K562 (cell line): ENCODE measurements around the gene TXLNA. TPM values are rescaled to one million over a fixed set of nuclear protein-coding genes. Genes with fewer than 3 reads are reported as not detected.

Experiments
- ATF3 ChIP-seq, 2 experiments: fragments of 450-650 bp in 1 of 2; sonication (generic) in 1 of 2; formaldehyde crosslinking in 1 of 2; IDR thresholded peaks in 1 of 2; conservative IDR thresholded peaks in 1 of 2; 2 replicates each; pipeline versions ENCODE4 v1.6.1 to v1.8.1; 2016 to 2023; ENCODE audit warnings: mild to moderate bottlenecking in 2 of 2, moderate library complexity in 2 of 2, inconsistent platforms in 1 of 2, missing genetic modification reagents in 1 of 2
- BRD4 ChIP-seq: fragments of 200-600 bp; sonication (generic); IDR thresholded peaks from 2 replicates; pipeline ENCODE4 v1.6.1; 2017; ENCODE audit warnings: inconsistent platforms
- DEAF1 ChIP-seq: fragments of 450-650 bp; formaldehyde crosslinking; IDR thresholded peaks from 2 replicates; pipeline ENCODE4 v1.4.0; 2020; ENCODE audit warnings: mild to moderate bottlenecking, moderate library complexity
- ETV6 ChIP-seq, 3 experiments: fragments of 150-350 bp in 1 of 3; sonication (generic) in 1 of 3; formaldehyde crosslinking in 1 of 3; IDR thresholded peaks; 2 replicates each; pipeline versions ENCODE4 v1.6.1 to v1.8.0; 2014 to 2022; ENCODE audit warnings: borderline replicate concordance in 2 of 3, low read depth in 2 of 3, antibody characterized with exemption in 1 of 3, low read length in 1 of 3, mild to moderate bottlenecking in 1 of 3, missing genetic modification reagents in 1 of 3
- HMG20A ChIP-seq: fragments of 450-650 bp; formaldehyde crosslinking; conservative IDR thresholded peaks from 2 replicates; pipeline ENCODE4 v1.4.0; 2020; ENCODE audit warnings: mild to moderate bottlenecking, mixed read lengths
- JUN ChIP-seq, 2 experiments: sonication (generic) in 1 of 2; formaldehyde crosslinking in 1 of 2; IDR thresholded peaks; 2 replicates each; pipeline versions ENCODE4 v1.6.1 to v1.8.0; 2012 to 2022; ENCODE audit warnings: borderline replicate concordance in 2 of 2, mild to moderate bottlenecking in 2 of 2, improper control_type of control experiment in 1 of 2, low read depth in 1 of 2, low read length in 1 of 2, missing genetic modification reagents in 1 of 2
- MBD2 ChIP-seq: sonication (generic); IDR thresholded peaks from 2 replicates; pipeline ENCODE4 v1.6.1; 2016; ENCODE audit warnings: low read depth, borderline replicate concordance
- MTA1 ChIP-seq: fragments of 450-650 bp; IDR thresholded peaks from 2 replicates; pipeline ENCODE4 v1.6.1; 2017; ENCODE audit warnings: borderline replicate concordance
- NFRKB ChIP-seq: fragments of 450-650 bp; IDR thresholded peaks from 2 replicates; pipeline ENCODE4 v1.6.1; 2016; ENCODE audit warnings: low read depth
- PHB ChIP-seq: fragments of 250-450 bp; sonication (Bioruptor Pico); IDR thresholded peaks from 2 replicates; pipeline ENCODE4 v1.5.0; 2021
- POLR2A ChIP-seq: fragments of 450-650 bp; conservative IDR thresholded peaks from 2 replicates; pipeline ENCODE4 v1.6.1; 2016
- SREBF2 ChIP-seq: sonication (generic); formaldehyde crosslinking; IDR thresholded peaks from 2 replicates; pipeline ENCODE4 v1.4.0; 2020; ENCODE audit warnings: mild to moderate bottlenecking, missing genetic modification reagents
- STAG1 ChIP-seq: sonication (generic); formaldehyde crosslinking; IDR thresholded peaks from 2 replicates; pipeline ENCODE4 v1.5.0; 2020; ENCODE audit warnings: missing genetic modification reagents, borderline replicate concordance
- TRIM25 ChIP-seq: fragments of 450-650 bp; IDR thresholded peaks from 2 replicates; pipeline ENCODE4 v1.7.0; 2016; ENCODE audit warnings: borderline replicate concordance
- ZNF212 ChIP-seq: fragments of 450-650 bp; formaldehyde crosslinking; IDR thresholded peaks from 2 replicates; pipeline ENCODE4 v1.4.0; 2020; ENCODE audit warnings: mild to moderate bottlenecking
- ZNF282 ChIP-seq: sonication (generic); formaldehyde crosslinking; IDR thresholded peaks from 2 replicates; pipeline ENCODE4 v1.8.1; 2023; ENCODE audit warnings: missing genetic modification reagents
- ZNF589 ChIP-seq: fragments of 200-800 bp; sonication (Bioruptor generic); IDR thresholded peaks from 2 replicates; pipeline ENCODE4 v1.6.1; 2016; ENCODE audit warnings: low read depth, missing genetic modification characterization, missing compliant biosample characterization
- polyA plus RNA-seq, 8 experiments: library from polyadenylated mRNA; depleted of rRNA in 4 of 8; stranded (reverse) in 5 of 8; unstranded in 3 of 8; fragments of >200 nt; fragmentation: Nextera tagmentation in 2 of 8; fragmentation: Illumina TruSeq in 1 of 8; extraction: Ambion mirVana in 2 of 8; extraction: Trizol in 1 of 8; gene quantifications; 2 replicates each; pipeline versions ENCODE4 v1.2.1 to v1.2.3, GENCODE V29; 2011 to 2014; ENCODE audit warnings: inconsistent platforms in 1 of 8, missing spikeins in 1 of 8
- total RNA-seq, 7 experiments: library from RNA; depleted of rRNA in 6 of 7; stranded (reverse); fragments of >200 nt in 6 of 7; fragmentation: Illumina TruSeq in 2 of 7; extraction: Trizol in 2 of 7; gene quantifications; 2 replicates each; pipeline versions ENCODE4 v1.2.1 to v1.2.3, GENCODE V29; 2011 to 2021; ENCODE audit warnings: low replicate concordance in 1 of 7
- TF ChIP-seq, protein P1 (sequence below), 3 experiments: IDR thresholded peaks in 2 of 3; conservative IDR thresholded peaks in 1 of 3; 2 replicates each; pipeline ENCODE4 v1.5.1; 2011 to 2012; ENCODE audit warnings: low read length in 3 of 3, mild to moderate bottlenecking in 3 of 3, control low read depth in 2 of 3, improper control_type of control experiment in 1 of 3, inconsistent platforms in 1 of 3, low read depth in 1 of 3, mixed read lengths in 1 of 3, moderate library complexity in 1 of 3; ENCODE audit not compliant: insufficient read depth in 2 of 3
- TF ChIP-seq, protein P2 (sequence below): fragments of 450-650 bp; formaldehyde crosslinking; conservative IDR thresholded peaks from 2 replicates; pipeline ENCODE4 v1.4.0; 2022; ENCODE audit warnings: mild to moderate bottlenecking, missing genetic modification characterization

Gene TXLNA
- total and polyA plus RNA-seq, 9 of the 15 experiments (the other 6 are each of a cell fraction or from before 2014, with no cell fraction given), result 9.2 to 54.5 (median 39.3) TPM

DNA sequence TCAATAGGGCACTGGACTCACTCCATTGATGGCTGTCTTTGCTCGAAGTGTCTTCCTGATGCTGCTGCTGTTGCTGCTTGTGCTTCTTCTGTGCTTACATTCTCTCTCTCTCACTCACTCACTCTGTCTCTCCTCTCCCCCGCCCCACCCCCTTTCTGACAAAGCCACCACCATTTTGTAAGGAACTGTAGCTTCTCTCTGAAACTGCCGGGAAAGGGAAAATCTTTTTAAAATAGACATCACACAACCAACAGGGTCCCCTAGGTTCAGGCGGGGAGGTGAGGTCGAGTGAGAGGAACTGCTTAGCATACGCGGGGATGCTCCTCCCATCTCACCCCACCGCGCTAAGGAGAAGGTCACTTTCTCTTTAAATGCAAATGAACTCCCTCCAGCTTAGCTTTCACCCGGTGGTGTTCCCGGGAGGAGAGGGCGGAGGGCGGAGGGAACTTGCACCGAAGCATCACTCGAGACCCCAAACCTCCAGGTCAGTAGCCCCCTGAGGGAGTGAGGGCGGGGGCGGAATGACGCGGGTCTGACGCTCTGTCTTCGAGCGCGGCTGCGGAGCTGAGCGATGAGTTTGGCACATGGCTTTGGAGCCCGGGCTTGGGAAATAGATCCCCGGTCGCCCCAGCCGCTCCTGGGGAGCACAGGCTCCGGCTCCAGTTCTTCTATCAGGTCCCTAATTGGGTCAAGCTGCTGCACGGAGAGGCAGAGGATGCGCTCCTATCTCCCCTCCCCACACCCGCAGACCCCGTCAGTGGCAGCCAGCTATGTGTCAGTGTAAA lies 20.9 kb downstream of the TXLNA start, which contains the start of gene CCDC28B (continued):
- TF ChIP-seq TRIM25, result no peak
- TF ChIP-seq ZNF212 (CRISPR knock-in tag), result no peak
- TF ChIP-seq ZNF282 (CRISPR knock-in tag), result no peak
- no peak for TF ChIP-seq PHB (CRISPR knock-in tag)
- TF ChIP-seq, protein P1, sequence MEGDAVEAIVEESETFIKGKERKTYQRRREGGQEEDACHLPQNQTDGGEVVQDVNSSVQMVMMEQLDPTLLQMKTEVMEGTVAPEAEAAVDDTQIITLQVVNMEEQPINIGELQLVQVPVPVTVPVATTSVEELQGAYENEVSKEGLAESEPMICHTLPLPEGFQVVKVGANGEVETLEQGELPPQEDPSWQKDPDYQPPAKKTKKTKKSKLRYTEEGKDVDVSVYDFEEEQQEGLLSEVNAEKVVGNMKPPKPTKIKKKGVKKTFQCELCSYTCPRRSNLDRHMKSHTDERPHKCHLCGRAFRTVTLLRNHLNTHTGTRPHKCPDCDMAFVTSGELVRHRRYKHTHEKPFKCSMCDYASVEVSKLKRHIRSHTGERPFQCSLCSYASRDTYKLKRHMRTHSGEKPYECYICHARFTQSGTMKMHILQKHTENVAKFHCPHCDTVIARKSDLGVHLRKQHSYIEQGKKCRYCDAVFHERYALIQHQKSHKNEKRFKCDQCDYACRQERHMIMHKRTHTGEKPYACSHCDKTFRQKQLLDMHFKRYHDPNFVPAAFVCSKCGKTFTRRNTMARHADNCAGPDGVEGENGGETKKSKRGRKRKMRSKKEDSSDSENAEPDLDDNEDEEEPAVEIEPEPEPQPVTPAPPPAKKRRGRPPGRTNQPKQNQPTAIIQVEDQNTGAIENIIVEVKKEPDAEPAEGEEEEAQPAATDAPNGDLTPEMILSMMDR (IDR thresholded peaks at IDR 0.05 in 2 of 3, conservative IDR thresholded peaks at IDR 0.05 in 1 of 3; ENCODE audit: insufficient read depth in 2 of 3, low read depth in 1 of 3, low read length in 3 of 3), result no peak
- TF ChIP-seq MTA1, result no peak
- peak; percentile 33; the same call in 1 of the 2 replicates for TF ChIP-seq NFRKB
- peak; percentile 27 for TF ChIP-seq ATF3 (IDR thresholded peaks at IDR 0.05)
- 0 out of 2 replicates have a peak, but pooled peaks have one; percentile 25 for TF ChIP-seq ATF3 (CRISPR knock-in tag; conservative IDR thresholded peaks at IDR 0.05)
- TF ChIP-seq, protein P2, sequence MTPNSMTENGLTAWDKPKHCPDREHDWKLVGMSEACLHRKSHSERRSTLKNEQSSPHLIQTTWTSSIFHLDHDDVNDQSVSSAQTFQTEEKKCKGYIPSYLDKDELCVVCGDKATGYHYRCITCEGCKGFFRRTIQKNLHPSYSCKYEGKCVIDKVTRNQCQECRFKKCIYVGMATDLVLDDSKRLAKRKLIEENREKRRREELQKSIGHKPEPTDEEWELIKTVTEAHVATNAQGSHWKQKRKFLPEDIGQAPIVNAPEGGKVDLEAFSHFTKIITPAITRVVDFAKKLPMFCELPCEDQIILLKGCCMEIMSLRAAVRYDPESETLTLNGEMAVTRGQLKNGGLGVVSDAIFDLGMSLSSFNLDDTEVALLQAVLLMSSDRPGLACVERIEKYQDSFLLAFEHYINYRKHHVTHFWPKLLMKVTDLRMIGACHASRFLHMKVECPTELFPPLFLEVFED (CRISPR knock-in tag), result peak; percentile 79
- no peak for TF ChIP-seq ETV6 (IDR thresholded peaks at IDR 0.05; ENCODE audit: borderline replicate concordance in 1 of 2, low read depth in 2 of 2, low read length in 1 of 2)
- TF ChIP-seq ETV6 (CRISPR knock-in tag; IDR thresholded peaks at IDR 0.05; ENCODE audit: borderline replicate concordance), result no peak
- no peak for TF ChIP-seq MBD2
- TF ChIP-seq HMG20A, result no peak
- TF ChIP-seq DEAF1 (CRISPR knock-in tag), result peak; percentile 34; the same call in 1 of the 2 replicates
- no peak for TF ChIP-seq JUN (IDR thresholded peaks at IDR 0.05; ENCODE audit: borderline replicate concordance, low read depth, low read length)
- peak; percentile 73; the same call in 1 of the 2 replicates for TF ChIP-seq JUN (CRISPR knock-in tag; IDR thresholded peaks at IDR 0.05; ENCODE audit: borderline replicate concordance)
- TF ChIP-seq POLR2A, result peak; percentile 38; the same call in 1 of the 2 replicates
- no peak for TF ChIP-seq SREBF2 (CRISPR knock-in tag)
- no peak for TF ChIP-seq ZNF589 (CRISPR knock-in tag)
- TF ChIP-seq BRD4, result no peak
- no peak for TF ChIP-seq STAG1
